ENCODE measurements around the gene MED12. TPM values are rescaled to one million over a fixed set of nuclear protein-coding genes. Genes with fewer than 3 reads are reported as not detected.

MED12 gene
- total and polyA plus RNA-seq, 12 donors = 6.1 to 35.1 (median 26.5) TPM

DNA sequence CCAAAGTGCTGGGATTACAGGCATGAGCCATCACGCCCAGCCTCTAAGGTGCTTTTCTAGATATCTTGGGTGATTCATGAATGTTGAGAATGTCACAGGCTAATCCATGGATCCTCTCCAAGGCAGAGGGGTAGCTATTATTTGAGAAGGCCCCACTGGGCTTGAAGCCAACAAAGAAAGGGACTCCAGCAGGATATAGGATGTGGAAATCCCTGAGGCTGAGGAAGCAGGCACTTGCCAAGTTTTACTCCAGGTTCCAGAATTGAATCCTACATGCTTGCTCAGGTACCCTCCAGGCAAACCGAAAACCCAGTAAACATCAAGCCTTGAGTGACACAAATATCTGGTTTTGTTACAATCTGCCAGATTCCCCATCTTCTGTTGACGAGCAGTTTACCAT, 42.1 kb downstream of the MED12 start:
- Histone ChIP-seq H3K27ac (no peak overlapping the region), H3K36me3 (no peaks in the 10 kb centered on the region), H3K4me3 (no peak overlapping the region), H3K27me3 (peaks cover 0 to 9% (median 0%) of the 10 kb centered on the region in 7 donors), H3K9me3 (no peaks in the 10 kb centered on the region), H3K4me1 (no peaks in the 10 kb centered on the region)
- WGBS, 2 donors = 75 to 85% methylated on average over 3 of the region's 3 CpGs
- ATAC-seq (no peak), DNase-seq (no peak)
- TF ChIP-seq, protein P1, sequence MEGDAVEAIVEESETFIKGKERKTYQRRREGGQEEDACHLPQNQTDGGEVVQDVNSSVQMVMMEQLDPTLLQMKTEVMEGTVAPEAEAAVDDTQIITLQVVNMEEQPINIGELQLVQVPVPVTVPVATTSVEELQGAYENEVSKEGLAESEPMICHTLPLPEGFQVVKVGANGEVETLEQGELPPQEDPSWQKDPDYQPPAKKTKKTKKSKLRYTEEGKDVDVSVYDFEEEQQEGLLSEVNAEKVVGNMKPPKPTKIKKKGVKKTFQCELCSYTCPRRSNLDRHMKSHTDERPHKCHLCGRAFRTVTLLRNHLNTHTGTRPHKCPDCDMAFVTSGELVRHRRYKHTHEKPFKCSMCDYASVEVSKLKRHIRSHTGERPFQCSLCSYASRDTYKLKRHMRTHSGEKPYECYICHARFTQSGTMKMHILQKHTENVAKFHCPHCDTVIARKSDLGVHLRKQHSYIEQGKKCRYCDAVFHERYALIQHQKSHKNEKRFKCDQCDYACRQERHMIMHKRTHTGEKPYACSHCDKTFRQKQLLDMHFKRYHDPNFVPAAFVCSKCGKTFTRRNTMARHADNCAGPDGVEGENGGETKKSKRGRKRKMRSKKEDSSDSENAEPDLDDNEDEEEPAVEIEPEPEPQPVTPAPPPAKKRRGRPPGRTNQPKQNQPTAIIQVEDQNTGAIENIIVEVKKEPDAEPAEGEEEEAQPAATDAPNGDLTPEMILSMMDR (IDR thresholded peaks at IDR 0.05) = no peak
- intact Hi-C loops (cut with DNase I) = no loop called here

GRCh38 chrX:71162981-71163380, 44.6 kb downstream of the MED12 start:
- Histone ChIP-seq H3K27ac (no peak overlapping the region), H3K36me3 (no peaks in the 10 kb centered on the region), H3K27me3 (peaks cover 0 to 14% (median 0%) of the 10 kb centered on the region in 7 donors), H3K4me3 (no peak overlapping the region), H3K9me3 (no peaks in the 10 kb centered on the region), H3K4me1 (no peaks in the 10 kb centered on the region)
- 88 to 98% methylated on average over 4 of the region's 4 CpGs for WGBS, 2 donors
- ATAC-seq (no peak), DNase-seq (no peak)
- intact Hi-C loops (cut with DNase I) = no loop called here
- TF ChIP-seq, protein P1 (IDR thresholded peaks at IDR 0.05) = no peak

- DNase-seq (no peak), ATAC-seq (no peak)
- intact Hi-C loops (cut with DNase I) = no loop called here
- Histone ChIP-seq H3K27ac (no peak overlapping the region), H3K4me1 (no peaks in the 10 kb centered on the region), H3K4me3 (no peak overlapping the region), H3K36me3 (no peaks in the 10 kb centered on the region), H3K27me3 (peaks cover 0 to 14% (median 0%) of the 10 kb centered on the region in 7 donors), H3K9me3 (no peaks in the 10 kb centered on the region)
- 85 to 97% methylated on average over 12 of the region's 12 CpGs for WGBS, 2 donors
- TF ChIP-seq, protein P1 (IDR thresholded peaks at IDR 0.05) = no peak
Measured at GRCh38 chrX:71164071-71164470, 45.7 kb downstream of the MED12 start.

DNA sequence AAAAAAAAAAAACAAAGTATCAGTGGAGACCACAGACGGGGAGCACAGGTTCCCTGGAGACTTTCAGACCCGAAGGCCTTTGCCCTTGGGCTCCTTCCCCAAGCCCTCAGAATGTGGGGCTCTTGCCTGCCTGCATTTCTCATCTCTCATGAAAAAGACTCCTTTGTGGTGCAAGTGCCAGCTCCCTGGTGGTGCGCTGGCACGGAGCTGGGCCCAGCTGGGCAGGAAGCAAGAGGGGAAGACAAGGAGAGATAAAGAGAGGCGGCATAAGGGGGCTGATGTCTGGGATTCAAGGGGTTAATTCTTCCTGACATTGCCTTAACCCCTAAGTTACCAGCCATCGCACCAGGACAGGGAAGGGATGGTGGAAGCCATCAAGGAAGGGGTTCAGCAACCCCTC, 48.1 kb downstream of the MED12 start:
- TF ChIP-seq, protein P1 (IDR thresholded peaks at IDR 0.05) = no peak
- Histone ChIP-seq H3K36me3 (no peaks in the 10 kb centered on the region), H3K9me3 (no peaks in the 10 kb centered on the region), H3K4me1 (no peaks in the 10 kb centered on the region), H3K27ac (no peak overlapping the region), H3K4me3 (no peak overlapping the region), H3K27me3 (peaks cover 0 to 14% (median 0%) of the 10 kb centered on the region in 7 donors)
- intact Hi-C loops (cut with DNase I) = no loop called here
- DNase-seq = no peak
- ATAC-seq = no peak
- WGBS, 2 donors = 74 to 81% methylated on average over 5 to 6 of the region's 6 CpGs

Data from heart right ventricle (tissue), 16 donors.